SK-N-SH treated with all-trans-retinoic acid at 6 μM for 48 hours (cell line): Measurements from ENCODE around the gene PRKCB.

Experiments used
- ATAC-seq: fragments of 200-7000 bp; cut with Tn5 transposase; 3 replicates; pipeline ENCODE4 v1.9.1; 2020; ENCODE audit warnings: mild to moderate bottlenecking, moderate library complexity
- ARNTL ChIP-seq: fragments of 450-650 bp; formaldehyde crosslinking; IDR thresholded peaks from 2 replicates; pipeline ENCODE4 v1.5.0; 2020; ENCODE audit warnings: low read depth, mild to moderate bottlenecking, moderate library complexity, borderline replicate concordance
- BACH2 ChIP-seq: fragments of 250-450 bp; sonication (Bioruptor Pico); IDR thresholded peaks from 2 replicates; pipeline ENCODE4 v1.9.0; 2021; ENCODE audit warnings: mild to moderate bottlenecking, borderline replicate concordance
- CSDC2 ChIP-seq: fragments of 250-450 bp; sonication (Bioruptor Pico); IDR thresholded peaks from 2 replicates; pipeline ENCODE4 v1.5.0; 2020; ENCODE audit warnings: mild to moderate bottlenecking, moderate library complexity
- ESRRG ChIP-seq: fragments of 250-450 bp; sonication (Bioruptor Pico); IDR thresholded peaks from 2 replicates; pipeline ENCODE4 v1.6.1; 2021; ENCODE audit warnings: mild to moderate bottlenecking
- GLIS3 ChIP-seq: fragments of 250-450 bp; sonication (Bioruptor Pico); IDR thresholded peaks from 2 replicates; pipeline ENCODE4 v1.5.0; 2020; ENCODE audit warnings: mild to moderate bottlenecking, moderate library complexity
- ISL1 ChIP-seq: fragments of 250-450 bp; sonication (Bioruptor Pico); IDR thresholded peaks from 2 replicates; pipeline ENCODE4 v2.1.2; 2022; ENCODE audit warnings: mild to moderate bottlenecking, moderate library complexity
- OSR1 ChIP-seq: fragments of 250-450 bp; sonication (Bioruptor Pico); IDR thresholded peaks from 2 replicates; pipeline ENCODE4 v1.8.0; 2022; ENCODE audit warnings: moderate library complexity, mild to moderate bottlenecking, inconsistent platforms
- PPARA ChIP-seq: fragments of 250-450 bp; sonication (Bioruptor Pico); IDR thresholded peaks from 2 replicates; pipeline ENCODE4 v1.5.0; 2020; ENCODE audit warnings: mild to moderate bottlenecking, borderline replicate concordance
- RARB ChIP-seq: fragments of 250-450 bp; sonication (Bioruptor Pico); IDR thresholded peaks from 2 replicates; pipeline ENCODE4 v1.8.0; 2021; ENCODE audit warnings: mild to moderate bottlenecking, moderate library complexity
- TCF4 ChIP-seq: fragments of 250-450 bp; sonication (Bioruptor Pico); IDR thresholded peaks from 2 replicates; pipeline ENCODE4 v1.8.0; 2021; ENCODE audit warnings: mild to moderate bottlenecking, moderate library complexity, borderline replicate concordance
- TOX ChIP-seq: fragments of 250-450 bp; sonication (Bioruptor Pico); IDR thresholded peaks from 2 replicates; pipeline ENCODE4 v1.8.0; 2021; ENCODE audit warnings: mild to moderate bottlenecking, moderate library complexity, borderline replicate concordance
- ZC3H10 ChIP-seq: fragments of 250-450 bp; sonication (Bioruptor Pico); IDR thresholded peaks from 2 replicates; pipeline ENCODE4 v1.5.1; 2021; ENCODE audit warnings: mild to moderate bottlenecking, moderate library complexity
- ZFP3 ChIP-seq: fragments of 250-450 bp; sonication (Bioruptor Pico); IDR thresholded peaks from 2 replicates; pipeline ENCODE4 v1.5.0; 2020; ENCODE audit warnings: mild to moderate bottlenecking, moderate library complexity
- ZFP30 ChIP-seq: fragments of 450-650 bp; formaldehyde crosslinking; IDR thresholded peaks from 2 replicates; pipeline ENCODE4 v1.5.0; 2022; ENCODE audit warnings: mild to moderate bottlenecking, moderate library complexity
- ZNF565 ChIP-seq: fragments of 450-650 bp; formaldehyde crosslinking; conservative IDR thresholded peaks from 2 replicates; pipeline ENCODE4 v1.5.0; 2020; ENCODE audit warnings: low read depth, mild to moderate bottlenecking, moderate library complexity
- ZNF70 ChIP-seq: fragments of 450-650 bp; formaldehyde crosslinking; IDR thresholded peaks from 2 replicates; pipeline ENCODE4 v1.5.0; 2020; ENCODE audit warnings: mild to moderate bottlenecking, moderate library complexity
- ZNF8 ChIP-seq: fragments of 450-650 bp; formaldehyde crosslinking; IDR thresholded peaks from 2 replicates; pipeline ENCODE4 v1.5.0; 2020; ENCODE audit warnings: mild to moderate bottlenecking, moderate library complexity
- TF ChIP-seq, protein P1 (sequence below): fragments of 250-450 bp; sonication (Bioruptor Pico); IDR thresholded peaks from 2 replicates; pipeline ENCODE4 v1.5.0; 2020; ENCODE audit warnings: mild to moderate bottlenecking, moderate library complexity
- TF ChIP-seq, protein P2 (sequence below): fragments of 250-450 bp; sonication (Bioruptor Pico); IDR thresholded peaks from 2 replicates; pipeline ENCODE4 v1.8.0; 2020; ENCODE audit warnings: mild to moderate bottlenecking, moderate library complexity, borderline replicate concordance
- TF ChIP-seq, protein P3 (sequence below): fragments of 250-450 bp; sonication (Bioruptor Pico); IDR thresholded peaks from 2 replicates; pipeline ENCODE4 v1.5.1; 2020; ENCODE audit warnings: low read depth, mild to moderate bottlenecking, moderate library complexity
- TF ChIP-seq, protein P4 (sequence below): fragments of 250-450 bp; sonication (Bioruptor Pico); IDR thresholded peaks from 2 replicates; pipeline ENCODE4 v1.8.0; 2021; ENCODE audit warnings: low read depth, mild to moderate bottlenecking, moderate library complexity, borderline replicate concordance
- TF ChIP-seq, protein P5 (sequence below): fragments of 250-450 bp; sonication (Bioruptor Pico); IDR thresholded peaks from 2 replicates; pipeline ENCODE4 v1.5.1; 2021; ENCODE audit warnings: mild to moderate bottlenecking, moderate library complexity

The PRKCB gene

DNA sequence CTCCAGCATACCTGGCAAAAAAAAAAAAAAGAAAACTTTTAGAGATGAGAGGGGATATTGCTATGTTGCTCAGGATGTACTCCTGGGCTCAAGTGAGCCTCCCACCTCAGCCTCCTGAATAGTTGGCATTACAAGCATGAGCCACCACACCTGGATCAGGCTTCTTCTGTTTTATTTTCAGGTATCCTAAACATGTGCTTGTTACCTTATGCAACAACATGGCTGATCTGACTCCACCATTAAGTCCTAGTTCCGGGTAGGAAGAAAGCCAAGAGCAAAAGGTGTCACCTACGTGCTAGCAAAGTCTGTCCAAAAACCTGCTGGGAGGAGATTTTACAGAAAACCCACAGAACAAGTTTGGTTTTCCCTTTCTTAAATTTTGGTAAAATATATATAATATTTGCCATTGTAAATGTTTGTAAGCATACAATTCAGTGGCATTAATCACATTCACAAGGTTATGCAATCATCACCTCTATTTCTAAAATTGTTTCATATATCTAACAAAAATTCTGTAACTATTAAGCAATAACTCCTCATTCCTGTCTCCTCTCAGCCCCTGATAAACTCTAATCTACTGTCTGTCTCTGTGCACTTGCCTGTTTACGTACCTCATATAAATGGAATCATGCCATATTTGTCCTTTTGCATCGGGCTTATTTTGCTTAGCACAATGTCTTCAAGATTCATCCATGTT, 411.3 kb downstream of the PRKCB start:
- TF ChIP-seq ZC3H10 (CRISPR knock-in tag) (no peak), TCF4 (CRISPR knock-in tag) (no peak), ZNF565 (CRISPR knock-in tag) (no peak), CSDC2 (CRISPR knock-in tag) (no peak), RARB (CRISPR knock-in tag) (no peak), GLIS3 (CRISPR knock-in tag) (no peak), ZFP30 (CRISPR knock-in tag) (no peak), PPARA (CRISPR knock-in tag) (no peak), ZNF70 (no peak), BACH2 (CRISPR knock-in tag) (no peak)
- TF ChIP-seq, protein P1, sequence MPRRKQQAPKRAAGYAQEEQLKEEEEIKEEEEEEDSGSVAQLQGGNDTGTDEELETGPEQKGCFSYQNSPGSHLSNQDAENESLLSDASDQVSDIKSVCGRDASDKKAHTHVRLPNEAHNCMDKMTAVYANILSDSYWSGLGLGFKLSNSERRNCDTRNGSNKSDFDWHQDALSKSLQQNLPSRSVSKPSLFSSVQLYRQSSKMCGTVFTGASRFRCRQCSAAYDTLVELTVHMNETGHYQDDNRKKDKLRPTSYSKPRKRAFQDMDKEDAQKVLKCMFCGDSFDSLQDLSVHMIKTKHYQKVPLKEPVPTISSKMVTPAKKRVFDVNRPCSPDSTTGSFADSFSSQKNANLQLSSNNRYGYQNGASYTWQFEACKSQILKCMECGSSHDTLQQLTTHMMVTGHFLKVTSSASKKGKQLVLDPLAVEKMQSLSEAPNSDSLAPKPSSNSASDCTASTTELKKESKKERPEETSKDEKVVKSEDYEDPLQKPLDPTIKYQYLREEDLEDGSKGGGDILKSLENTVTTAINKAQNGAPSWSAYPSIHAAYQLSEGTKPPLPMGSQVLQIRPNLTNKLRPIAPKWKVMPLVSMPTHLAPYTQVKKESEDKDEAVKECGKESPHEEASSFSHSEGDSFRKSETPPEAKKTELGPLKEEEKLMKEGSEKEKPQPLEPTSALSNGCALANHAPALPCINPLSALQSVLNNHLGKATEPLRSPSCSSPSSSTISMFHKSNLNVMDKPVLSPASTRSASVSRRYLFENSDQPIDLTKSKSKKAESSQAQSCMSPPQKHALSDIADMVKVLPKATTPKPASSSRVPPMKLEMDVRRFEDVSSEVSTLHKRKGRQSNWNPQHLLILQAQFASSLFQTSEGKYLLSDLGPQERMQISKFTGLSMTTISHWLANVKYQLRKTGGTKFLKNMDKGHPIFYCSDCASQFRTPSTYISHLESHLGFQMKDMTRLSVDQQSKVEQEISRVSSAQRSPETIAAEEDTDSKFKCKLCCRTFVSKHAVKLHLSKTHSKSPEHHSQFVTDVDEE, result no peak
- TF ChIP-seq, all 23 proteins: peak for 0

DNA sequence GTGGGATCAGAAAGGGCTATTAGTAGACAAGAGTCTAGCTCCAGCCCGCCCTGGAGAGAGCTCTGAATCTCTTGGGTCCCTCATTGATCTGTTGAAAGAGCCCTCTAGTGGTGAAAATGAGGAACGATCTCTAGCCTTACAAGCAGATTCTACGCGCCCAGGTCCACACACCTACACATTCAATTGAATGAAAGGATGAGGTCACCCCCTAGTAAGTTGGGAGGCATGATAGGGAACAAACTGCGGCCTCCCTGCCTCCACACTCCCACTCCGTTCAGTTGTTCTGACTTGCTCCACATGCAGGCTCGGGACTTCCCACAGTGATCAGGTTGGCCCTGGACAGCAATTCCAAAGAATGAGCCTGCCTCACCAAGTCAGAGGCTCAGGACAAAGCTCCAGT, 417.4 kb downstream of the PRKCB start:
- ATAC-seq, result peak; percentile 77
- TF ChIP-seq CSDC2 (CRISPR knock-in tag), result no peak
- TF ChIP-seq ESRRG (CRISPR knock-in tag), result no peak
- TF ChIP-seq ZNF70, result no peak
- TF ChIP-seq ARNTL (CRISPR knock-in tag), result no peak
- no peak for TF ChIP-seq PPARA (CRISPR knock-in tag)
- no peak for TF ChIP-seq RARB (CRISPR knock-in tag)
- TF ChIP-seq, protein P2, sequence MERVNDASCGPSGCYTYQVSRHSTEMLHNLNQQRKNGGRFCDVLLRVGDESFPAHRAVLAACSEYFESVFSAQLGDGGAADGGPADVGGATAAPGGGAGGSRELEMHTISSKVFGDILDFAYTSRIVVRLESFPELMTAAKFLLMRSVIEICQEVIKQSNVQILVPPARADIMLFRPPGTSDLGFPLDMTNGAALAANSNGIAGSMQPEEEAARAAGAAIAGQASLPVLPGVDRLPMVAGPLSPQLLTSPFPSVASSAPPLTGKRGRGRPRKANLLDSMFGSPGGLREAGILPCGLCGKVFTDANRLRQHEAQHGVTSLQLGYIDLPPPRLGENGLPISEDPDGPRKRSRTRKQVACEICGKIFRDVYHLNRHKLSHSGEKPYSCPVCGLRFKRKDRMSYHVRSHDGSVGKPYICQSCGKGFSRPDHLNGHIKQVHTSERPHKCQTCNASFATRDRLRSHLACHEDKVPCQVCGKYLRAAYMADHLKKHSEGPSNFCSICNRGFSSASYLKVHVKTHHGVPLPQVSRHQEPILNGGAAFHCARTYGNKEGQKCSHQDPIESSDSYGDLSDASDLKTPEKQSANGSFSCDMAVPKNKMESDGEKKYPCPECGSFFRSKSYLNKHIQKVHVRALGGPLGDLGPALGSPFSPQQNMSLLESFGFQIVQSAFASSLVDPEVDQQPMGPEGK, result no peak
- TF ChIP-seq ZFP3 (CRISPR knock-in tag), result no peak
- TF ChIP-seq, protein P3, sequence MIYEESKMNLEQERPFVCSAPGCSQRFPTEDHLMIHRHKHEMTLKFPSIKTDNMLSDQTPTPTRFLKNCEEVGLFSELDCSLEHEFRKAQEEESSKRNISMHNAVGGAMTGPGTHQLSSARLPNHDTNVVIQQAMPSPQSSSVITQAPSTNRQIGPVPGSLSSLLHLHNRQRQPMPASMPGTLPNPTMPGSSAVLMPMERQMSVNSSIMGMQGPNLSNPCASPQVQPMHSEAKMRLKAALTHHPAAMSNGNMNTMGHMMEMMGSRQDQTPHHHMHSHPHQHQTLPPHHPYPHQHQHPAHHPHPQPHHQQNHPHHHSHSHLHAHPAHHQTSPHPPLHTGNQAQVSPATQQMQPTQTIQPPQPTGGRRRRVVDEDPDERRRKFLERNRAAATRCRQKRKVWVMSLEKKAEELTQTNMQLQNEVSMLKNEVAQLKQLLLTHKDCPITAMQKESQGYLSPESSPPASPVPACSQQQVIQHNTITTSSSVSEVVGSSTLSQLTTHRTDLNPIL (CRISPR knock-in tag), result no peak
- TF ChIP-seq GLIS3 (CRISPR knock-in tag), result no peak
- no peak for TF ChIP-seq TOX (CRISPR knock-in tag)
- no peak for TF ChIP-seq OSR1 (CRISPR knock-in tag)
- no peak for TF ChIP-seq ZC3H10 (CRISPR knock-in tag)
- no peak for TF ChIP-seq ZNF8
- no peak for TF ChIP-seq ZFP30 (CRISPR knock-in tag)
- TF ChIP-seq, protein P4, sequence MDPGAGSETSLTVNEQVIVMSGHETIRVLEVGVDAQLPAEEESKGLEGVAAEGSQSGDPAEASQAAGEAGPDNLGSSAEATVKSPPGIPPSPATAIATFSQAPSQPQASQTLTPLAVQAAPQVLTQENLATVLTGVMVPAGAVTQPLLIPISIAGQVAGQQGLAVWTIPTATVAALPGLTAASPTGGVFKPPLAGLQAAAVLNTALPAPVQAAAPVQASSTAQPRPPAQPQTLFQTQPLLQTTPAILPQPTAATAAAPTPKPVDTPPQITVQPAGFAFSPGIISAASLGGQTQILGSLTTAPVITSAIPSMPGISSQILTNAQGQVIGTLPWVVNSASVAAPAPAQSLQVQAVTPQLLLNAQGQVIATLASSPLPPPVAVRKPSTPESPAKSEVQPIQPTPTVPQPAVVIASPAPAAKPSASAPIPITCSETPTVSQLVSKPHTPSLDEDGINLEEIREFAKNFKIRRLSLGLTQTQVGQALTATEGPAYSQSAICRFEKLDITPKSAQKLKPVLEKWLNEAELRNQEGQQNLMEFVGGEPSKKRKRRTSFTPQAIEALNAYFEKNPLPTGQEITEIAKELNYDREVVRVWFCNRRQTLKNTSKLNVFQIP (CRISPR knock-in tag), result no peak

More for the DNA sequence above, 411.3 kb downstream of the PRKCB start:
- ATAC-seq, result no peak

DNA sequence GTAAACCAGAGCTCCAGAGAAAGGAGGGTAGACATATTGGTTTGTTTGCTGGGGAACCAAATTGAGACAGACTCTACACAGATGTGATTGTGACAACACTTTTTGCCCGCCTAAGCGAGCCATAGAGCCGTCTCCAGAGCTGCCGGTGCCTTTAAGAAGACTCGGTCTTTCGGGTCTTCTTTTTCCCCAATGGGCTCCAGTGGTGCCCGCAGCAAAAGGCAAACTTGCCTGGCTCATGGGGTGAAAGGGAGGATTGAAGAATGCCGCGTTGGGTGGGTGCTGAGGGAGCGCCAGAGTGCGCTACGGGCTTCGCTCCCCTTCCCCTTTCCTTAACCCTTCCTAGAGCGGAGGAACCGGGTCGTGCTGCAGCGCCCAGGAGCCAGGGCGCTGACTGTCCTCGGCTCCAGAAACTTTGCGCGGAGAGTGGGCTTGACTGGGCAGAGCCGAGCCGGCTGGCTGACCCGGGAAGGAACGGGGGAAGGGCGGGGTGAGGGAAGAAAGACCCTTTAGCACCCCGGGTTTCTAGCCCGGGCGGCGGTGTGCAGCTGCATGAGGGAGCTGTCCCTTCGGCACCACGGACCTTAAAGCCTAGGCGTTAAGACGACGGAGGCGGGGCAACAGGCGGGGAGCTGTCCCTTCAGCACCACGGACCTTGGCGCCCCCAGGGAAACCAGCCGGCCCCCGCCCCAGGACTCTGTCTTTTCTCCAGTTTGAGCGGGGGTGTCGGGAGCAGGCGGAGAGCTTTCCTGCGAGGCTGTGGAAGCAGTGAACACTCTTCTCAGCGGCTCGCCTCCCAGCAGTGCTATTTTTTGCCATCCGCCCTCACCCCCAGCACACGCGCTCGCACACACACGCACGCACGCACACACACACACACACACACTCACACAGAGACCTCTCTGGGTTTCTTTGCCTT, 419.9 kb downstream of the PRKCB start, which contains the start of gene CACNG3:
TSS of gene CACNG3 (plus strand) at position 880 of the 916 bp plus-strand sequence. CDS start 420 bp downstream, outside the sequence.
- peak; percentile 45; the same call in 2 of the 3 replicates for ATAC-seq
- TF ChIP-seq OSR1 (CRISPR knock-in tag) (no peak), ISL1 (CRISPR knock-in tag) (no peak), ZC3H10 (CRISPR knock-in tag) (no peak), PPARA (CRISPR knock-in tag) (no peak), ARNTL (CRISPR knock-in tag) (no peak), ZNF70 (no peak)
- TF ChIP-seq, protein P3 (CRISPR knock-in tag), result no peak
- TF ChIP-seq, protein P1, result no peak
- TF ChIP-seq, protein P5, sequence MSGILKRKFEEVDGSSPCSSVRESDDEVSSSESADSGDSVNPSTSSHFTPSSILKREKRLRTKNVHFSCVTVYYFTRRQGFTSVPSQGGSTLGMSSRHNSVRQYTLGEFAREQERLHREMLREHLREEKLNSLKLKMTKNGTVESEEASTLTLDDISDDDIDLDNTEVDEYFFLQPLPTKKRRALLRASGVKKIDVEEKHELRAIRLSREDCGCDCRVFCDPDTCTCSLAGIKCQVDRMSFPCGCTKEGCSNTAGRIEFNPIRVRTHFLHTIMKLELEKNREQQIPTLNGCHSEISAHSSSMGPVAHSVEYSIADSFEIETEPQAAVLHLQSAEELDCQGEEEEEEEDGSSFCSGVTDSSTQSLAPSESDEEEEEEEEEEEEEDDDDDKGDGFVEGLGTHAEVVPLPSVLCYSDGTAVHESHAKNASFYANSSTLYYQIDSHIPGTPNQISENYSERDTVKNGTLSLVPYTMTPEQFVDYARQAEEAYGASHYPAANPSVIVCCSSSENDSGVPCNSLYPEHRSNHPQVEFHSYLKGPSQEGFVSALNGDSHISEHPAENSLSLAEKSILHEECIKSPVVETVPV (CRISPR knock-in tag), result no peak
